Measurements from ENCODE around the gene KLHL33.

- TF ChIP-seq CTCF (conservative IDR thresholded peaks at IDR 0.05) (no peak), EZH2 (IDR thresholded peaks at IDR 0.05; ENCODE audit: low read depth) (no peak)
Observed at GRCh38 chr14:20400965-20401593, 34.9 kb downstream of the KLHL33 start.

Measured in PC-9 (cell line).